HG02798 (cell line): ENCODE data around the gene MLH1.
"Not testable (repeated sequence)": the region's sequence is repeated elsewhere in the genome, so short reads cannot be mapped to it uniquely, and the experiment has no call there.

Experiments used
- ATAC-seq: cut with Tn5 transposase; IDR thresholded peaks from one replicate; pipeline ENCODE4 v1.9.1; 2021; ENCODE audit warnings: mild to moderate bottlenecking; ENCODE audit not compliant: unreplicated experiment, poor library complexity

Gene MLH1

DNA sequence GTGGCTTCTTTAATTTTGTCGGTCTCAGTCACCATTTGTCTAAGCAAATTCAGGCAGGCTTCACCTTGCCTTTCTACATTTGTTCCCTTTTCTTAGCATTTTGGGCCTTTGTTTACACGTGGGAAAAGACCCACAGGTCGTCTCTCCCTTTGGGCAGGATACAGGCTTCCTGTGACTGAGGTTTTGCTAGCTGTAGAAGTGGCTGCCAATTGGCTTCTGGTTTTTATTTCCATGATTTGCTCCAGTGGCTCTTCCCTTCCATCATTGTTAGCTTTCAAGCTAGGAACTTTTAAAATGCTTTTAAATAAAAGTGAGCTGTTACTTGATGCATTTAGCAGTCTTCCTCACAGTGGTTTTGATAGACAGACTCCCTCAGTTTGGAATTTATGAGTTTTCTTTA is 37.3 kb downstream of the MLH1 start:
- ATAC-seq = no peak

DNA sequence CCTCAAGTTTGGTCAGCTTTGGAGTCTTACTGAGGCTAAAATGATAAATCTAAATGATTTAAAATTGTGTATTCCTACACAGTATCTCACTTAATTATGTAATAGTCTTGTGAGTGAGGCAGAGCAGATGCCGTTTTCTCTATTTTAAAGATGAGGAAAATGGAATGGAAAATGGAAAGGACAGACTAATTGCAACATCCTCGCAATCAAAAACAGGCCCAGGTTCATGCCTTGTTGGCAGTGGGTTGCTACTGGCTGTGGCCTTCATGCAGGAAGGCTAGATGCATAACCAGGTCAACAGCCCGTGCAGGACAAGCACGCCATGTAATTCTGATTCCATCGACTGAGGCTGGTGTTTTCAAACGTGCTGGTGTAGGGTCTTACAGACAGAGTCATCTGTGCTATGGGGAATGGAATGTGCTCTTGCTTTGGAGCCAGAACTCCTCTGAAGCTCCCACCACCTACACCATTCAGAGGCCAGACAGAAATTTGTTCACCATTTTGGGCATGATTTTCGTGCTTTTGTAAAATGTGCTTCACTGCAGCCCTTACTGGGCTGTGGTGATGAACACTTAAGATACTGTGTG is 37.9 kb downstream of the MLH1 start:
- ATAC-seq = no peak

DNA sequence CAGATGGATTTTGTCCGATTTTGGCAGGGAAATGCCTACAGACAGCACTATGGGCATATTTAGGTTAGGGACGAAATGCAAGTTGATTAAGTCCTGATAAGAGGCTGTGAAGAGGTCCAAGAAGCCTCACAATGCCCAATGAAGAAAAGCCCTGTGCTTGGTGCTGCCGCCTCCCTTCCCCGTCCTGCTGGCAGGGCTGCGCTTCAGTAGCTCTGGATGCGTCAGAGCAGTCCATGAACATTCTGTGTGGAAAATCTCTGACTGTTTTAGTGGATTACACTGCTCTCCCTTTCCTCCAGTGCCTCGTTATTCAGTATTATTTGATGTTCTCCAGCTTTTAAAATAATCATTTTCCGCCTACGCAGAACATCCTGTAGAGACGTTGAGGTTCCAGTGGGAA is 39.6 kb downstream of the MLH1 start:
- ATAC-seq = no peak

DNA sequence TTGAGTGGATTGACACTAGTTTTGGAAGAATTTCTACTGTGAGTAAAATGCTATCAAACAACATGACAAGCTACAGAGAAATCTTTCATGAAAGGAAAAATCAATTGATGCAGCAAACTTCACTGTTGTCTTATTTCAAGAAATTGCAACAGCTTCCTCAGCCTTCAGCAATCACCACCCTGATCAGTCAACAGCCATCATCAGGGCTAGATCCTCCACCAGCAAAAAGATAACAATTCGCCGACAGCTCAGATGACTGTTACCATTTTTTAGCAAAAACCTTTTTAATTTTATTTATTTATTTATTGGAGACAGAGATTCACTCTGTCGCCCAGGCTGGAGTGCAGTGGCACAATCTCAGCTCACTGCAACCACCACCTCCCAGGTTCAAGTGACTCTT is 44.0 kb downstream of the MLH1 start:
- ATAC-seq = no peak

DNA sequence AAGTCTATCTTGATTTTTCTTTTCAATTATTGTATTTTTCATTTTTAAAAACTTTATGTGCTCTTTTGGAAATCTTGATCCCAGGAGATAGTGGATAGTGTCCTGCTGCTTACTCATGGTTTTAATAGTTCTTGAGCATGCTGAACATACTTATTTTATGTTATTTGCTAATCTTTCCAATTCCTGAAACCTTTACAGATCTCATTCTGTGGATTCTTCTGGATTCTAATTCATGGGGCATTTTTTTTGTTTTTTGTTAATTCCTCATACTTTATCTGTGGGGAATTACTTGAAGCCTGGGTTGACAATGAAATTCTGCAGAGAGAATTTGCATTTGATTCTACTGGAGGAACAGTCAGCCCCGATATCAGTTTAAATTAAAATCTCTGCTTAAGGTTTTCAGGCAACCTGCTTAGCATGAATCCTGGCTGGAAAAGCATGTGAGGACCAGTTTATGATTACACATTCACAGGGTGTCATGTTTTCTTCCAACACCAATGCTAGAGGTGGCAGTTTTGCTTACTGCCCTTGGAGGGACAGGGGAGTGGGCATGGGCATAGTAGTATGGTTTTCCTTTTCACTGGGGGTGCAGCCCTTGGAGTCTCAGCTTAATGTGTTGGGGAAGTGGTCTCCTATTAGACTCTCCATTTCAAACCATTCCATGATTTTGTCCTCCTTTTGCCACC is 46.0 kb downstream of the MLH1 start:
- no peak for ATAC-seq

DNA sequence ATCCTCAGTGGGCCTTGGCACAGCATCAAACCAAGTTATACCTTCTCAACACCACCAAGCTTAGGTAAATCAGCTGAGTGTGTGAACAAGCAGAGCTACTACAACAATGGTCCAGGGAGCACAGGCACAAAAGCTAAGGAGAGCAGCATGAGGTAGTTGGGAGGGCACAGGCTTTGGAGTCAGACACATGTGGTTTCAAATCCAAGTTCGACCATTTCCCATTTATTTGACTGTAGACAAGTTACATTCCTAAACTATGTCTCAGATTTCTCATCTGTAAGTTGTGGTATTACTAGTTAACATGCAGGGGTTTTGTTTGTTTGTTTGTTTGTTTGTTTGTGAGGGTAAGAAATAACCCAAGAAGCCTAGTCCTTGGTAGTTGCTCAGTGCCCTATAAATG is 46.9 kb downstream of the MLH1 start:
- ATAC-seq = no peak

DNA sequence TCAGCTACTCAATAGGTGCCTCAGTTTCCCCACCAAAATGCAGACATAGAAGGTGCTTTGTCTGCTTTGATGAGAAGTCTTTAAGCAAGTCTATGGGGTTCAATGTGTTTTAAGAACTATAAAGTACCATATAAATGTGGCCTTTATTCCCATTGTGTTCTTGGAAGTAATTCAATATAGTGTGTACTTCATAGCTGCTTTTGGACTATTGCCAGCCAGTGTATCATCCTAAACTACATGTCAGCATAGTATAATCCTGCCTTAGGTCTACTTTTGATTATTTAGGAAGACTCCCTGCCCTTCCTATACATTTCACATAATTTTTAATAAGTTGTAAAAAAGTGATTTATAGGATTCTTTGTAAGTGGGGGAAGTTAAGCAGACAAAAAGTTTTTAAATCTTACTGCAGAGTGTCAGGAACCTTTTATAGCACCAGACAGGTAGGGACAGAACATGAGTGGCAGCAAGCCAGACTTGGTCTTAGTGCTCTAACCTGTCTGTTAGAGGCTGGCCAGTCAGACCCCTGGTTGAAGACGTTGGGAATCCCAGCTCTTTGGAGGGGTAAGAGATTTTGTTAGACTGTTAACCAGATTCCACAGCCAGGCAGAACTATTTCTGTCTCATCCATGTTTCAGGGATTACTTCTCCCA is 48.4 kb downstream of the MLH1 start:
- ATAC-seq = no peak

DNA sequence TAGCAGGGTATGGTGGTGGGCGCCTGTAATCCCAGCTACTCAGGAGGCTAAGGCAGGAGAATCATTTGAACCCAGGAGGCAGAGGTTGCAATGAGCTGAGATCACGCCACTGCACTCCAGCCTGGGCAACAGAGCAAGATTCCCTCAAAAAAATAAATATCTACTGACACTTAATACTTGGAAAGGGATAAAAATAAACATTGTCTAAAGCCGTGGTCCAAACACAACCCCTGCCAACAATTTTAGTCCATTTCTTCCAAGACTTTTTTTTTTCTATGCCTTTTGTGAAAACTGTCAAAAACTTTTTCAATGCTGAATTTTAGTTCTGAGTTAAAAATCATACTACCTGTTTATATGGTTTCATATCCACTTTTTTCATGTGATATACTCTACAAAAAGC is 49.4 kb downstream of the MLH1 start:
- ATAC-seq = not testable (repeated sequence)

DNA sequence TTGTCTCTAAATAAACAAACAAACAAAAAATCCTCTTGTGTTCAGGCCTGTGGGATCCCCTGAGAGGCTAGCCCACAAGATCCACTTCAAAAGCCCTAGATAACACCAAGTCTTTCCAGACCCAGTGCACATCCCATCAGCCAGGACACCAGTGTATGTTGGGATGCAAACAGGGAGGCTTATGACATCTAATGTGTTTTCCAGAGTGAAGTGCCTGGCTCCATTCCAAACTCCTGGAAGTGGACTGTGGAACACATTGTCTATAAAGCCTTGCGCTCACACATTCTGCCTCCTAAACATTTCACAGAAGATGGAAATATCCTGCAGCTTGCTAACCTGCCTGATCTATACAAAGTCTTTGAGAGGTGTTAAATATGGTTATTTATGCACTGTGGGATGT is 57.0 kb downstream of the MLH1 start:
- ATAC-seq = no peak

DNA sequence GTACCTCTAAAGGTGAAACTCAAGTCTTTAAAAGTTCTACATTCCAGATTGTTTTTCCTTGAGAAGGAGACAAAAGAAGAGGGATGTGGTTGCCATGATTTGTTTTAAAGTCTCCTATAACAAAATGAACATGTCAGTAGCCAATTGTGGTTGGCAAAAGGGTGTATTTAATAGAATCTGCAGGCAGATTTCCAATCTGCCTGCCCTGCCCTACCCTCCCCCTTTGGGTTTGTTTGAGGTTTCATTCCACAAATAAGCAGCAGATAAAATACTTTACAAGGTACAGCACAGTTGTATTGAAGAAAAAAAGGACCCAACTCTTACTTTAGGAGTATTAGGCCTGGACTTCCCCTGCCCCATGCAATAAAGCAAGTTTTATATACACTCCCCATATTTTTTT is 59.5 kb downstream of the MLH1 start:
- no peak for ATAC-seq

DNA sequence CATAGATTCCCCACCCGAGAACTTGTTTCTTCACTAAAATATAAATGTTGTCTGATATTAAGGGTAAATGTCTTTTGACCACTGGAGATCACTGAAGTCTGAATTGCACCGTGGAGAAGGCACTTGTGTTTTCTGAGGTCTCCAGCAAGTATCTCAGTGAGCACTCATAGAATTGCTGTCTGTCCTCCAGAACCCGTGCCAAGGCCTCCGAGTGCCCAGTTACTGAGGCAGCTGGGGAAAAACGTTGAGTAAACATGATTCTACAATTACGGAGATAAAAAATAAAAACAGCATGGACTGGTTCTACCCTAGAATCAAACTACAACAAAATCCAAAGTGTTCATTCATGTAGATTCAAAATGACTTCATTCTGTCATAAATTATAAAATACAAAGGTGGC is 60.0 kb downstream of the MLH1 start:
- no peak for ATAC-seq

DNA sequence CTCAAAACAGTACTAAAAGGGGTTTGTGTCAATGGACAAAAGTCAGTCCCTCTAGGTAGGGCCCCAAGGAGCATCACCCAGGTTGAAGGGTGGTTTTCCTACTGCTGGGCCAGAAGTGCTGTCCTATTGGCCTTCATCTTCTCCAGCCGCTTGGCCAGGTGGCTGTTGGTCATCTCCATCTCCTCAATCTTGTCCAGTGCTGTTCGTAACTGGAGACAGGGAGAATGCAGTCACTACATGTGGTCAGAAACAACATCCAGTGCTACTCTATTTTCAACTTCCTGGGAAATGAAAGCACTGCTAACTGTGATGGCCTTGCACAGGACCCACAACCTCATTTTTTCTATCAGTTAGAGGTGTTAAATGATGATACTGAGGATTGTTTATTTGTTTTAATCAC is 60.4 kb downstream of the MLH1 start:
- ATAC-seq = no peak

DNA sequence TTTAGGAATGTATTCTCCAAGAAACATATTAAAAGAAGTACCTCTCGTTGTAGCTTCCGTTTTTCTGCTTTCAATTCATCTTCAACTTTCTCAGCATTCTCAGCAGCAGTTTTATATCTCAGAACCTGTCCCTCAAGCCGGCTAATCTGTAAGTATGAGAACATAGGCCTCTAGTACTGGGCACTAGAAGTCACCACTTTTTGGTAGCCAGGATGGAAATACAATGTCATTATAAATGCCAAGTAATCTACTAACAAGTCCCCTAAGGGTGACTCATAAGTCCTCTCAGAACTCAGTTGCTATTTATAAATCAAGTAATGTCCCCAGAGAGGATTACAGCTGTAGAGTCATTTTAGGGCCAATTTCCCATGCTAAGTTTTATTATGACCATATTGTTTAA is 61.1 kb downstream of the MLH1 start:
- peak; percentile 79 for ATAC-seq

DNA sequence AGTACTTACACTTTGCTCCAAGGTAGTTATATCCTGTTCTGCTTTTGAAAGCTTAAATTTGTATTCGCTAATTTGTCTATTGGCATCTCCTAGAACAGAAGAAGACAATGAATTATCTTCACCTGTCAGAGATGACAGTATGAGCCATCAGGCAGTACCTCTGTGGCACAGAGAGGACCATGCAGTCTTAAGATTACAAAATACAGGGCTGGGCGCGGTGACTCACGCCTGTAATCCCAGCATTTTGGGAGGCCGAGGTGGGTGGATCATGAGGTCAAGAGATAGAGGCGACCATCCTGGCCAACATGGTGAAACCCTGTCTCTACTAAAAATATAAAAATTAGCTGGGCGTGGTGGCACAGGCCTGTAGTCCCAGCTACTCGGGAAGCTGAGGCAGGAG is 61.8 kb downstream of the MLH1 start:
- ATAC-seq = not testable (repeated sequence)

DNA sequence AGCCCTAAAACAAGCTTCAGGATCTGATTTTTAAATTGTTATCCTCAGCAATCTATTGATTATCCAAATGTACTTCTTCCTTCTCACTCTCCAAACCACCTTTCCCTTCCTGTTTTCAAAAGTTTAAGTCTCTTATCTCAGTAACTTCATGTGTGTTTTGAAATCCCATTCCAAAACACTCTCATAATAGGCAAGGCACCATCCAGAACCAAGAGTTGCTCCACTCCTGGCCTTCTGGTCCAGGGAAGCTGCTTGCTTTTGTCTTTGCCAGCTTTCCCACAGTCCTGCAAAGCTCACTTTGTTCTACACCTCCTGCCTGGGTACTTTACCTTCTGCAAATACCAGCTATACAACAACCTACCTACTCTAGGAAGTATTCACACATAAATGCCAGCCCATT is 63.5 kb downstream of the MLH1 start:
- ATAC-seq = no peak

DNA sequence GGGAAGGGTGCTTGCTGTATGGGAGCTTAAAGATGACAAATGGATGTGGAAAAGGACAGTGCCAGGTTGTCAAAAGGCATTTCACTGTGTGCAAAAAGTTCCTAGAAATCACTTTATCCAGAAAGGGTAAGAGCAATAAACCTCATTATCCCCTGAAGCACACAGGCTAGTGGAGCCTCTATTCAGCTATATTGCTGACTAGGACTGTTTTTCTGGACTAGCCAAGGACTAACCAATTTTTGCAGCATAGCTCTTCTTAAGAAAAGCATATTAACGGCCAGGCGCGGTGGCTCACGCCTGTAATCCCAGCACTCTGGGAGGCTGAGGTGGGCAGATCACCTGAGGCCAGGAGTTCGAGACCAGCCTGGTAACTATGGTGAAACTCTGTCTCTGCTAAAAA is 64.8 kb downstream of the MLH1 start:
- ATAC-seq = no peak

DNA sequence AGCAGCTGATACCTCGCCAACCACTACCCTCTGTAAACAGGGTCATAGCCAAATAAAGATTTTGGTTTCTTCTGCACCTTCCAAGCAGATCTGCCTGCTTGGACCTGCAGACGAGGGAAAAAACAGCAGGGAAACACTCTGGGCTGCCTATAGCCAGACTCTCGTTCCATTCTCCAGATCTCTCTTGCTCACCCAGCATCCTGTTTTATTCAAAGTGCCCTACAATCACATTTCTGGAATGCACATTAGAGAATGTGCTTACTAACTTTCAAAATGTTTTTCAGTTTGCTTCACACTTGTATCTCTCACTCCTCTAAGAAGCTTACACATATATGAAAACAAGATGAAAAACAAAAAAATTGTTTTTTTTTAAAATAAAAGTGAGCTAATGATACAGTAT is 71.4 kb downstream of the MLH1 start:
- no peak for ATAC-seq

DNA sequence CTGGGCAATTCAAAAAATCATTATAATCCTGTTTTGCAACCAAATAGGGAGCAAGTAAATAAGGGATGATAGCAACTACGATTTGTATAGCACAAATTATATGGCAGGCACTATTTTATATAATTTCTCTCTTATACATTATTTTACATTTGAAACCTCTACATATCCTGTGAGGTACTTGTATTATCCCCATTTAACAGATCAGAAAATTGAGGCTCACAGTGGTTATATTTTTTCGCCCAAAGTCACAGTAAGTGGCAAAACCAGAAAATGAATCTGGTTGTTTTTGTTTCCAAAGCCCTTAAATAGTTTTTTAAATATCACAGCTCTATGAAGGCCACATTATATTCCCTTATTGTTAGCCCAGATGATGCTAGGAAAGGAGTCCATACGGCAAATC is 74.3 kb downstream of the MLH1 start:
- no peak for ATAC-seq

DNA sequence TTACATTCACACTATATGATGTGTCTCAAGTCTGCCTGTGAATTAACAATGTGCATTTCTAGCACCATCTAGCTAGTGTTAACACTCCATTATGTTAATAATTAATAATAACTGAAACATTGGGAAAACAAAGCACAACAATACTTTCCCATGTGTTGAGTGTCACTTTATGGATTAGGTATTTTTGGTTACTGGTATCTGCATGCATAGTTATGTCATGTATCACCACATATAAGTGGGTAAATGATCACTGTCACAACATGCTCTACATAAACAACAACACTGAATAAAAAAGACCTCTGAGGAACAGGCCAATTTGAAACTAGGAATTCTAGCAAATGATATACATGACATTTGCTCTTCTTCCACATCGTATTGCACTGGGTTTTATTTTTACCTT is 74.7 kb downstream of the MLH1 start:
- no peak for ATAC-seq

DNA sequence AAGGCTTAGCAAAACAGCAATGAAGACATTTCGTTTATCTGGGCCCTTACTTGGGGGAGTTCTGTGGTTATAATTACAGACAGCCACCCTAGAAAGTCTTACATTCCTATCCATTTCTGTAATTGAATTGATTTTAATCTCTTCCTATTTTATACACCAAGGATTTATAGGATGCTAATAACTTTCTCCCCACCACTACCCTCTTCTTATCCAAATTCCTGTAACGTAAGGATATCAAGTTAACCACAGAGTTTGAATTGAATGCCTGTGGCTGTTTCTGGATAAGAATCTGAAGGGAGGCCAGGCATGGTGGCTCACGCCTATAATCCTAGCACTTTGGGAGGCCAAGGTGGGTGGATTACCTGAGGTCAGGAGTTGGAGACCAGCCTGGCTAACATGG is 78.6 kb downstream of the MLH1 start:
- ATAC-seq = no peak

DNA sequence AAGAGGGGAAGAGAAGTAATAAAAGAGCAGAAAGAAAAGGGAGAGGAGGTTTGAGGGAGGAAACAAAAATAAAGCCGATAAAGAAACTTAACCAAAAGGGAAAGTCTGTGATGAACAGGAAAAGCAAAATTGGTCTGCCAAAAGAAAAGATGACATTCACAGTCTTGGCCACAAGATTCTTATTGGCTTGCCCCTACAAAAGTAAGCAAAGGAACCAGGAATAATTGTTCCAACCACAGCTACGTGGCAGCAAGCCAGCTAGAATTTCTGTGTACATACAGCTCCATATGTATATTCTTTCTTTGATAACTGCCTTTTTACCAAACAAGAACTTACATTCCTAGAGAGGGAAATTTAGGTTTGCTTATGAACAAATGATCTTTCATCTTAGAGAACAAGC is 79.6 kb downstream of the MLH1 start:
- ATAC-seq = no peak

DNA sequence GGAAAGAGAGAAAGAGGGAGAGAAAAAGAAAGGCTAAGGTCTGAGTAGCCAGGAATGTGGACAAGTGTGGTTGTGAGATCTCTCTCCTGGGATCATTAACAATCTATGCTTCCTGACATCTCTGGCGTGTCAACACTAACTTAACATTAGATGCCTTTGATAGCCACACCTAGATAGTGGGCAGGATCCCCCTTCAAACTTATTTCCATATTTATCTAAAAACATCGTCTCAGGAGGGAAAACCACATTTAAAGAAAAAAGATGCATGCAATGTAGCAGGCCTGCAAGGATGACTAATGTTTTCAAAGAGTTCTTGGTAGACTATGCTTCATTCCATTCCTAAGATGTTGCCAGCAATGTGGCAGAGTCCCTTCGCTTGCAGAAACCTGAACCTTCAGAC is 80.9 kb downstream of the MLH1 start:
- ATAC-seq = no peak
